H1 (cell line): ENCODE results near the gene NPIPB6. TPM values are rescaled to one million over a fixed set of nuclear protein-coding genes. Genes with fewer than 3 reads are reported as not detected.

ENCODE experiments used
- CTCF ChIA-PET: fragments of 300-600 bp; sonication (Branson Sonifier 250); formaldehyde crosslinking; loops from one replicate; lab custom pipeline; 2021; ENCODE audit not compliant: partially characterized antibody; lab: Charles Lee
- POLR2A ChIA-PET: fragments of 300-600 bp; sonication (Branson Sonifier 250); formaldehyde crosslinking; loops from one replicate; lab custom pipeline; 2021; ENCODE audit warnings: inconsistent platforms; ENCODE audit not compliant: partially characterized antibody; lab: Charles Lee
- DNase-seq, 2 experiments: peaks; one replicate each; pipeline versions ENCODE4 v3.0.0 to v3.0.0-alpha.2; 2010 to 2022; ENCODE audit warnings: low spot score in 2 of 2, low read depth in 1 of 2, mixed read lengths in 1 of 2
- FAIRE-seq: peaks from 2 replicates; lab custom pipeline; 2011; peaks lifted over from hg19 to GRCh38; lab: Jason Lieb, UNC
- H2AFZ ChIP-seq: 2 replicates; pipeline ENCODE4 v1.8.1; 2012; ENCODE audit warnings: low read length, inconsistent platforms
- H2AK5ac ChIP-seq: 2 replicates; pipeline ENCODE4 v1.6.1; 2013; ENCODE audit warnings: low read depth, low read length
- H2BK120ac ChIP-seq: replicated peaks from 2 replicates; pipeline ENCODE3; 2013; ENCODE audit warnings: low read depth, low read length, inconsistent platforms
- H2BK12ac ChIP-seq: 2 replicates; pipeline ENCODE4 v1.6.1; 2013; ENCODE audit warnings: low read depth, low read length
- H2BK15ac ChIP-seq: 2 replicates; pipeline ENCODE4 v1.6.1; 2013; ENCODE audit warnings: low read length
- H2BK20ac ChIP-seq: 2 replicates; pipeline ENCODE4 v1.6.1; 2013; ENCODE audit warnings: low read length
- H2BK5ac ChIP-seq: 2 replicates; pipeline ENCODE4 v1.6.1; 2013; ENCODE audit warnings: low read depth, low read length
- H3K14ac ChIP-seq: 2 replicates; pipeline ENCODE4 v1.6.1; 2013; ENCODE audit warnings: inconsistent platforms; ENCODE audit not compliant: insufficient read length
- H3K18ac ChIP-seq: 2 replicates; pipeline ENCODE4 v1.6.1; 2013; ENCODE audit warnings: low read length; ENCODE audit errors: extremely low read depth
- H3K23ac ChIP-seq: 2 replicates; pipeline ENCODE4 v1.6.1; 2013; ENCODE audit warnings: inconsistent platforms; ENCODE audit not compliant: insufficient read length
- H3K23me2 ChIP-seq: 2 replicates; pipeline ENCODE4 v1.6.1; 2013; ENCODE audit warnings: low read depth, low read length
- H3K27ac ChIP-seq: 2 replicates; pipeline ENCODE4 v1.6.1; 2011; ENCODE audit warnings: low read depth, low read length, inconsistent platforms
- H3K27me3 ChIP-seq, 4 experiments: replicated peaks in 1 of 4; 1 replicate in 1 of 4; 2 replicates in 3 of 4; pipeline versions ENCODE4 v1.6.1 to v1.8.1; 2011 to 2013; ENCODE audit warnings: low read length in 3 of 4, mild to moderate bottlenecking in 3 of 4, inconsistent platforms in 2 of 4, mixed read lengths in 2 of 4, moderate library complexity in 1 of 4; ENCODE audit not compliant: control insufficient read depth in 3 of 4, insufficient read depth in 3 of 4; ENCODE audit errors: extremely low read depth in 1 of 4
- H3K36me3 ChIP-seq, 4 experiments: 2 replicates each; pipeline versions ENCODE4 v1.6.1 to v1.8.1; 2011 to 2013; ENCODE audit warnings: mild to moderate bottlenecking in 4 of 4, low read length in 3 of 4, moderate library complexity in 2 of 4, control low read depth in 1 of 4, inconsistent platforms in 1 of 4; ENCODE audit not compliant: insufficient read depth in 4 of 4, control insufficient read depth in 2 of 4
- H3K4ac ChIP-seq: replicated peaks from 2 replicates; pipeline ENCODE3; 2013; ENCODE audit warnings: low read length, low read depth, mixed read lengths, inconsistent platforms; ENCODE audit not compliant: insufficient read length
- H3K4me1 ChIP-seq, 4 experiments: replicated peaks in 1 of 4; 1 replicate in 1 of 4; 2 replicates in 3 of 4; pipeline versions ENCODE4 v1.6.1 to v1.8.1; 2011 to 2013; ENCODE audit warnings: low read length in 3 of 4, inconsistent platforms in 2 of 4, mixed read lengths in 1 of 4; ENCODE audit not compliant: insufficient read depth in 4 of 4, control insufficient read depth in 3 of 4
- H3K4me2 ChIP-seq, 2 experiments: 2 replicates each; pipeline versions ENCODE4 v1.6.1 to v1.8.1; 2011 to 2013; ENCODE audit warnings: low read depth in 2 of 2, low read length in 2 of 2, control low read depth in 1 of 2, inconsistent platforms in 1 of 2, mild to moderate bottlenecking in 1 of 2; ENCODE audit not compliant: insufficient read depth in 1 of 2
- H3K4me3 ChIP-seq, 4 experiments: fragments of 200-600, 300-600 bp in 1 of 4; sonication (generic), shearing (Covaris generic), sonication (Bioruptor Twin) in 1 of 4; 2 replicates each; pipeline versions ENCODE4 v1.5.1 to v1.8.1; 2011 to 2016; ENCODE audit warnings: low read length in 4 of 4, low read depth in 3 of 4, control low read depth in 2 of 4, inconsistent platforms in 2 of 4, mild to moderate bottlenecking in 2 of 4, mixed read lengths in 1 of 4, moderate library complexity in 1 of 4; ENCODE audit not compliant: insufficient read depth in 2 of 4; ENCODE audit errors: extremely low read depth in 1 of 4
- H3K56ac ChIP-seq: replicated peaks from 2 replicates; pipeline ENCODE3; 2013; ENCODE audit warnings: low read depth, mild to moderate bottlenecking, mixed read lengths, low read length, inconsistent platforms; ENCODE audit not compliant: insufficient read length
- H3K79me1 ChIP-seq: 2 replicates; pipeline ENCODE4 v1.6.1; 2013; ENCODE audit warnings: low read depth, low read length, control low read depth
- H3K79me2 ChIP-seq, 2 experiments: 2 replicates each; pipeline versions ENCODE4 v1.6.1 to v1.8.1; 2012 to 2013; ENCODE audit warnings: low read length in 2 of 2, mild to moderate bottlenecking in 2 of 2, inconsistent platforms in 1 of 2; ENCODE audit not compliant: insufficient read depth in 2 of 2, control insufficient read depth in 1 of 2
- H3K9ac ChIP-seq, 4 experiments: replicated peaks in 1 of 4; 1 replicate in 1 of 4; 2 replicates in 3 of 4; pipeline versions ENCODE4 v1.6.1 to v1.8.1; 2011 to 2013; ENCODE audit warnings: low read depth in 3 of 4, low read length in 3 of 4, control low read depth in 2 of 4, mild to moderate bottlenecking in 2 of 4, moderate library complexity in 2 of 4, inconsistent platforms in 1 of 4; ENCODE audit errors: extremely low read depth in 1 of 4
- H3K9me3 ChIP-seq, 2 experiments: 2 replicates each; pipeline versions ENCODE4 v1.6.1 to v1.8.1; 2012 to 2013; ENCODE audit warnings: mild to moderate bottlenecking in 2 of 2, moderate library complexity in 2 of 2, control low read depth in 1 of 2, inconsistent platforms in 1 of 2, low read depth in 1 of 2, low read length in 1 of 2, mixed read lengths in 1 of 2; ENCODE audit not compliant: insufficient read depth in 2 of 2
- H4K20me1 ChIP-seq, 2 experiments: replicated peaks in 1 of 2; 2 replicates each; pipeline versions ENCODE3 to v1.8.1; 2011 to 2013; ENCODE audit warnings: inconsistent platforms in 2 of 2, low read length in 2 of 2, mild to moderate bottlenecking in 1 of 2; ENCODE audit not compliant: insufficient read depth in 2 of 2, control insufficient read depth in 1 of 2
- H4K5ac ChIP-seq: 2 replicates; pipeline ENCODE4 v1.6.1; 2013; ENCODE audit warnings: low read length, low read depth, mixed read lengths, inconsistent platforms; ENCODE audit not compliant: insufficient read length
- H4K8ac ChIP-seq: 2 replicates; pipeline ENCODE4 v1.8.0; 2013; ENCODE audit warnings: mild to moderate bottlenecking, moderate library complexity, low read length, inconsistent platforms; ENCODE audit not compliant: insufficient read depth; ENCODE audit errors: extremely low read depth
- H4K91ac ChIP-seq: replicated peaks from 2 replicates; pipeline ENCODE3; 2013; ENCODE audit warnings: low read length, mixed read lengths, inconsistent platforms; ENCODE audit not compliant: insufficient read length
- BRCA1 ChIP-seq: IDR thresholded peaks from 2 replicates; pipeline ENCODE4 v1.6.1; 2012; ENCODE audit warnings: low read depth, low read length, improper control_type of control experiment
- CREB1 ChIP-seq: IDR thresholded peaks from 2 replicates; pipeline ENCODE4 v1.6.1; 2012; ENCODE audit warnings: inconsistent platforms
- EZH2 ChIP-seq: fragments of 200-600 bp; sonication (generic); IDR thresholded peaks from 2 replicates; pipeline ENCODE4 v1.7.1; 2012; ENCODE audit warnings: low read depth, mild to moderate bottlenecking, moderate library complexity, low read length, inconsistent platforms; ENCODE audit not compliant: severe bottlenecking
- GABPA ChIP-seq: IDR thresholded peaks from 2 replicates; pipeline ENCODE4 v1.6.1; 2011; ENCODE audit warnings: mild to moderate bottlenecking, low read length, moderate library complexity, borderline replicate concordance; ENCODE audit not compliant: insufficient read depth
- HDAC2 ChIP-seq, 2 experiments: fragments of 300-600 bp in 1 of 2; sonication (generic) in 1 of 2; IDR thresholded peaks; 2 replicates each; pipeline ENCODE4 v1.6.1; 2011 to 2012; ENCODE audit warnings: low read depth in 2 of 2, low read length in 2 of 2, mild to moderate bottlenecking in 2 of 2, moderate library complexity in 2 of 2, borderline replicate concordance in 1 of 2, inconsistent platforms in 1 of 2
- KDM5A ChIP-seq: fragments of 200-600 bp; IDR thresholded peaks from 2 replicates; pipeline ENCODE4 v1.7.1; 2012; ENCODE audit warnings: mild to moderate bottlenecking, low read length, inconsistent platforms, mixed read lengths
- POLR2A ChIP-seq, 2 experiments: IDR thresholded peaks; 1 replicate in 1 of 2; 2 replicates in 1 of 2; pipeline ENCODE4 v1.6.1; 2011; ENCODE audit warnings: low read depth in 2 of 2, low read length in 2 of 2, mild to moderate bottlenecking in 2 of 2; ENCODE audit errors: control extremely low read depth in 1 of 2
- RFX5 ChIP-seq: IDR thresholded peaks from 2 replicates; pipeline ENCODE4 v1.6.1; 2011; ENCODE audit warnings: low read depth, low read length, improper control_type of control experiment, borderline replicate concordance
- SP1 ChIP-seq: IDR thresholded peaks from 2 replicates; pipeline ENCODE4 v1.6.1; 2011; ENCODE audit warnings: low read depth, low read length
- SP2 ChIP-seq: IDR thresholded peaks from 2 replicates; pipeline ENCODE4 v1.6.1; 2012; ENCODE audit warnings: mild to moderate bottlenecking, low read length, inconsistent platforms
- SRF ChIP-seq: IDR thresholded peaks from 2 replicates; pipeline ENCODE4 v1.6.1; 2011; ENCODE audit warnings: mild to moderate bottlenecking, low read depth, low read length, moderate library complexity
- TAF7 ChIP-seq: optimal IDR thresholded peaks from 2 replicates; pipeline ENCODE3; 2011; ENCODE audit warnings: low read depth, mild to moderate bottlenecking, inconsistent platforms, low read length, moderate library complexity, borderline replicate concordance
- TCF12 ChIP-seq: IDR thresholded peaks from 2 replicates; pipeline ENCODE4 v1.6.1; 2011; ENCODE audit warnings: low read depth, mild to moderate bottlenecking, low read length
- TEAD4 ChIP-seq: IDR thresholded peaks from 2 replicates; pipeline ENCODE4 v1.6.1; 2012; ENCODE audit warnings: low read depth, low read length, inconsistent platforms, mixed read lengths
- ZNF274 ChIP-seq: IDR thresholded peaks from 2 replicates; pipeline ENCODE4 v1.7.0; 2012; ENCODE audit warnings: low read length, borderline replicate concordance; ENCODE audit errors: extremely low read depth
- polyA plus RNA-seq, 7 experiments: library from polyadenylated mRNA; depleted of rRNA in 3 of 7; stranded (reverse) in 5 of 7; unstranded in 2 of 7; fragments of >200 nt in 5 of 7; fragments of 200-250 nt in 2 of 7; gene quantifications; 1 replicate in 5 of 7; 2 replicates in 1 of 7; 4 replicates in 1 of 7; pipeline versions ENCODE4 v1.2.1 to v1.2.3, GENCODE V29; 2011 to 2013; ENCODE audit warnings: missing spikeins in 2 of 7, mixed read lengths in 2 of 7
- total RNA-seq: library from RNA; stranded (reverse); fragmentation: NEBNext Ultra II Directional; extraction: Animal tissue kit (Norgen Biotek cat#: 25700); gene quantifications from 2 replicates; pipeline ENCODE4 v1.2.1, GENCODE V29; 2021
- TF ChIP-seq, protein P1 (sequence below): IDR thresholded peaks from 2 replicates; pipeline ENCODE4 v1.6.1; 2012; ENCODE audit warnings: inconsistent platforms

Gene NPIPB6
- total and polyA plus RNA-seq, 2 of the 8 experiments (the other 6 are each of a cell fraction or from before 2014, with no cell fraction given), result 0.83 to 1.9 TPM

DNA sequence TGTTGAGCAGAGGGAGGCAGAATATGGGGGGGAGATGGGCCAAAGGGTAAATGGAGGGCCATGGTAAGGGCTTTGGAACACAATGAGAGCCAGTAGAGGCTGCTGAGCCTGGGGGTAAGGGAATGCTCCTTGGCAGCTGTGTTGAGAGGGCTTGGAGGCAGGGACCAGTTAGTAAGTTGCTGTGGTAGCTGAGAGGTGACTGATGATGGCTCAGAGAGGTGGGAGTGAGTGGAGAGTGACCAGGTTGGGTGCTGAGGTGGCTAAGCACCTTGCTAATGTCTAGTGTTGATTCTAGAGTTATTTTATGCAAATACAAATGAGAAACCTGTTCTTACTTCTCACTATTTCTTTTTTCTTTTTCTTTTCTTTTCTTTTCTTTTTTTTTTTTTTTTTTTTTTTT, 60.2 kb downstream of the NPIPB6 start:
- no peaks in the 10 kb centered on the region for H3K27me3 ChIP-seq
- H2BK12ac ChIP-seq, result no peak overlapping the region
- no peak overlapping the region for H3K4me3 ChIP-seq
- no peak overlapping the region for H3K23ac ChIP-seq
- FAIRE-seq (no peak), DNase-seq (no peak)
- H4K8ac ChIP-seq, result no peak overlapping the region
- H3K23me2 ChIP-seq, result no peaks in the 10 kb centered on the region
- H3K4ac ChIP-seq, result no peak overlapping the region
- H2AK5ac ChIP-seq, result no peak overlapping the region
- H3K14ac ChIP-seq, result no peak overlapping the region
- H3K9ac ChIP-seq, result no peak overlapping the region
- H4K20me1 ChIP-seq, result peaks cover 24 to 49% of the 10 kb centered on the region in 2 experiments
- no peak overlapping the region for H3K18ac ChIP-seq
- H2BK15ac ChIP-seq, result no peak overlapping the region
- H2BK120ac ChIP-seq, result no peak overlapping the region
- H3K36me3 ChIP-seq, result peaks cover 0 to 6% (median 2%) of the 10 kb centered on the region in 4 experiments; a peak in 2 of 8 replicates
- POLR2A ChIA-PET, result interaction anchor here (5.1 kb wide), 1 partner anchor 10 kb away, joined by 26 read pairs; the partner anchor contains the start of gene SBK1
- H2BK20ac ChIP-seq, result no peak overlapping the region
- peaks cover 3 to 12% (median 8%) of the 10 kb centered on the region in 4 experiments for H3K4me1 ChIP-seq
- no peak overlapping the region for H4K5ac ChIP-seq
- no peak overlapping the region for H3K27ac ChIP-seq
- no peak overlapping the region for H2BK5ac ChIP-seq
- H2AFZ ChIP-seq, result no peak overlapping the region
- H3K4me2 ChIP-seq, result no peak overlapping the region
- no peaks in the 10 kb centered on the region for H3K9me3 ChIP-seq
- H3K79me2 ChIP-seq, result peaks cover 0 to 79% of the 10 kb centered on the region in 2 experiments
- CTCF ChIA-PET, result interaction anchor here (1.4 to 1.7 kb wide), 2 partner anchors 15 to 18 kb away, joined by 4 to 6 read pairs; no protein-coding TSS in a partner anchor
- no peak overlapping the region for H3K56ac ChIP-seq
- H3K79me1 ChIP-seq, result peaks cover 26% of the 10 kb centered on the region
- no peak overlapping the region for H4K91ac ChIP-seq
- TF ChIP-seq TAF7 (no peak), SRF (no peak), TEAD4 (no peak), ZNF274 (no peak), SP1 (no peak), POLR2A (IDR thresholded peaks at IDR 0.05; ENCODE audit: control extremely low read depth in 1 of 2, low read depth in 2 of 2, low read length in 2 of 2) (no peak), KDM5A (no peak), EZH2 (no peak), BRCA1 (no peak), TCF12 (no peak), SP2 (no peak), RFX5 (no peak), CREB1 (no peak), GABPA (no peak), HDAC2 (IDR thresholded peaks at IDR 0.05; ENCODE audit: borderline replicate concordance in 1 of 2, low read depth in 2 of 2, low read length in 2 of 2) (no peak)
- TF ChIP-seq, protein P1, sequence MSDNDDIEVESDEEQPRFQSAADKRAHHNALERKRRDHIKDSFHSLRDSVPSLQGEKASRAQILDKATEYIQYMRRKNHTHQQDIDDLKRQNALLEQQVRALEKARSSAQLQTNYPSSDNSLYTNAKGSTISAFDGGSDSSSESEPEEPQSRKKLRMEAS, result no peak
